ENCODE data around the gene SLCO2B1. TPM values are rescaled to one million over a fixed set of nuclear protein-coding genes. Genes with fewer than 3 reads are reported as not detected.
A peak's percentile ranks its signal among the peaks of the same experiment; 100 is the strongest.

The SLCO2B1 gene
- total and polyA plus RNA-seq, 2 of the 8 experiments (the other 6 are each of a cell fraction or from before 2014, with no cell fraction given): 0.03 TPM; not detected in 1

DNA sequence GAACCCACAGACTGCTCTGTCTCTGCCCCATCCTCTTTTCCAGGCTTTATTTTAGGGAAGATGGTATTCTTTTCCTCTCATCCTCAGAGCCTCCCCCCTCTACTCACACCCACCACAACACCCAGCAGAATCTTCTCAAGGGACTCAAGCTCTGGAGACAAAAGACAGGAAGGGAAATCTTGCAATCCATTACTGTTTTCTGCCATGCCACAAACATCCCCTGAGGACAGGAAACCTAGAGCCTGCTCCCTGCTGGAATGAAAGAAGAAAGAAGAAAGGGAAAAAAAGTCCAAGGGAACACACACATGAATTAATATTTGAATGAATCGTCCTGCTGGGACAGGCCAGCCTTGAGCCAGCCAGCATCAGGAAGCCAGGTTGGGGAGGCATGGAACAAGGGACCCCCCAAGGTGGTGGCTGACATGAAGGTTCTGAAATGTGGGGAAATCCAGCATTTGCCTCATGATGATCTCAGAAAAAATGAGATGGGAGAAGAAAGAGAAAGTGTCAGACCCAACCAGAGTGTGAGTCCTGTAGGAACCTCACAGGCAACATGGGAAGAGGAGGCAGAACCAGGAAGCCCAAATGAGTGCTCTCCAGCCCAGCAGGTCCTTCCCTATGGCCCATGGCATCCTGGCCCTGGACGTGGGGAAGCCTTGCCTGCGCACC, 34.0 kb downstream of the SLCO2B1 start:
- H3K23me2 ChIP-seq (ENCODE audit: low read depth, low read length): no peaks in the 10 kb centered on the region
- H3K27me3 ChIP-seq (replicated peaks in 1 of 4; ENCODE audit: control insufficient read depth in 3 of 4, extremely low read depth in 1 of 4, insufficient read depth in 3 of 4, low read length in 3 of 4): no peaks in the 10 kb centered on the region; a peak in 1 of 7 replicates
- H4K8ac ChIP-seq (ENCODE audit: extremely low read depth, insufficient read depth, low read length): no peak overlapping the region; the same call in 1 of the 2 replicates
- H4K5ac ChIP-seq (ENCODE audit: insufficient read length, low read depth, low read length): no peak overlapping the region
- peak overlapping the region; percentile 12 for H4K91ac ChIP-seq (replicated peaks; ENCODE audit: insufficient read length, low read length)
- H2BK15ac ChIP-seq (ENCODE audit: low read length): no peak overlapping the region
- H3K4me2 ChIP-seq (ENCODE audit: insufficient read depth in 1 of 2, low read depth in 2 of 2, low read length in 2 of 2): no peak overlapping the region
- peaks cover 0 to 2% (median 0%) of the 10 kb centered on the region in 4 experiments; a peak in 1 of 7 replicates for H3K4me1 ChIP-seq (replicated peaks in 1 of 4; ENCODE audit: control insufficient read depth in 3 of 4, insufficient read depth in 4 of 4, low read length in 3 of 4)
- H2AFZ ChIP-seq (ENCODE audit: low read length): no peak overlapping the region
- no peaks in the 10 kb centered on the region for H3K36me3 ChIP-seq (ENCODE audit: control insufficient read depth in 2 of 4, insufficient read depth in 4 of 4, low read length in 3 of 4)
- no peak overlapping the region for H3K56ac ChIP-seq (replicated peaks; ENCODE audit: insufficient read length, low read depth, low read length)
- TF ChIP-seq CHD1 (IDR thresholded peaks at IDR 0.05; ENCODE audit: low read depth, low read length) (no peak), SP4 (IDR thresholded peaks at IDR 0.05; ENCODE audit: low read length) (no peak), TBP (IDR thresholded peaks at IDR 0.05; ENCODE audit: low read depth, low read length) (no peak), SIN3A (conservative IDR thresholded peaks at IDR 0.05 in 1 of 2, IDR thresholded peaks at IDR 0.05 in 1 of 2; ENCODE audit: low read depth in 1 of 2, low read length in 2 of 2) (no peak), KDM4A (IDR thresholded peaks at IDR 0.05; ENCODE audit: low read depth, low read length, severe bottlenecking) (no peak), TEAD4 (IDR thresholded peaks at IDR 0.05; ENCODE audit: low read depth, low read length) (no peak)
- H2BK12ac ChIP-seq (ENCODE audit: low read depth, low read length): 0 out of 2 replicates have a peak overlapping the region, but pooled peaks have one; percentile 60
- no peak for FAIRE-seq
- DNase-seq (ENCODE audit: low read depth in 1 of 2, low spot score in 2 of 2): no peak
- H3K9me3 ChIP-seq (ENCODE audit: insufficient read depth in 2 of 2, low read depth in 1 of 2, low read length in 1 of 2): no peaks in the 10 kb centered on the region
- POLR2A ChIA-PET (ENCODE audit: partially characterized antibody): no interaction called here
- H3K23ac ChIP-seq (ENCODE audit: insufficient read length): no peak overlapping the region
- H3K27ac ChIP-seq (ENCODE audit: low read depth, low read length): no peak overlapping the region
- no peaks in the 10 kb centered on the region for H3K79me1 ChIP-seq (ENCODE audit: low read depth, low read length)
- H2AK5ac ChIP-seq (ENCODE audit: low read depth, low read length): no peak overlapping the region; the same call in 1 of the 2 replicates
- no peak overlapping the region for H3K4ac ChIP-seq (replicated peaks; ENCODE audit: insufficient read length, low read depth, low read length)
- no peak overlapping the region for H2BK20ac ChIP-seq (ENCODE audit: low read length)
- no peak overlapping the region for H3K9ac ChIP-seq (replicated peaks in 1 of 4; ENCODE audit: extremely low read depth in 1 of 4, low read depth in 3 of 4, low read length in 3 of 4)
- H3K4me3 ChIP-seq (ENCODE audit: extremely low read depth in 1 of 4, insufficient read depth in 2 of 4, low read depth in 3 of 4, low read length in 4 of 4): no peak overlapping the region
- no peak overlapping the region for H2BK120ac ChIP-seq (replicated peaks; ENCODE audit: low read depth, low read length)
- H3K18ac ChIP-seq (ENCODE audit: extremely low read depth, low read length): no peak overlapping the region; the same call in 1 of the 2 replicates
- WGBS, 2 experiments (ENCODE audit: extremely low coverage in 1 of 2, insufficient coverage in 1 of 2, insufficient read length in 1 of 2, insufficient replicate concordance in 2 of 2, low coverage in 1 of 2, low lambda C conversion rate in 2 of 2, missing lambda C conversion rate in 1 of 2): 95% methylated on average over 3 of the region's 3 CpGs; no CpG with 5 or more reads in 1 of the 2 experiments
- H4K20me1 ChIP-seq (replicated peaks in 1 of 2; ENCODE audit: control insufficient read depth in 1 of 2, insufficient read depth in 2 of 2, low read length in 2 of 2): no peaks in the 10 kb centered on the region
- H3K14ac ChIP-seq (ENCODE audit: insufficient read length): no peak overlapping the region
- CTCF ChIA-PET (ENCODE audit: partially characterized antibody): interaction anchor here (0.6 to 5.2 kb wide), 6 partner anchors 20 to 60 kb away, joined by 3 to 24 read pairs (median 4); no protein-coding TSS in a partner anchor
- no peaks in the 10 kb centered on the region for H3K79me2 ChIP-seq (ENCODE audit: control insufficient read depth in 1 of 2, insufficient read depth in 2 of 2, low read length in 2 of 2)
- 0 out of 2 replicates have a peak overlapping the region, but pooled peaks have one; percentile 48 for H2BK5ac ChIP-seq (ENCODE audit: low read depth, low read length)

All from H1 (cell line).